GM23338 (cell line): ENCODE measurements around the gene PGP. TPM values are rescaled to one million over a fixed set of nuclear protein-coding genes. Genes with fewer than 3 reads are reported as not detected.

Experiments
- ATAC-seq: fragments of 200-7000 bp; cut with Tn5 transposase; 3 replicates; pipeline ENCODE4 v1.9.1; 2020
- DNase-seq: peaks from one replicate; pipeline ENCODE4 v3.0.0-alpha.2; 2015; ENCODE audit warnings: low spot score
- H2AFZ ChIP-seq: fragments of 200-600 bp; sonication (generic); 2 replicates; pipeline ENCODE4 v1.8.0; 2016; ENCODE audit warnings: antibody characterized with exemption, mild to moderate bottlenecking, moderate library complexity
- H3F3A ChIP-seq: fragments of 200-600 bp; sonication (generic); replicated peaks from 2 replicates; pipeline ENCODE4 v1.8.0; 2017; ENCODE audit warnings: antibody characterized with exemption, mixed run types, low read depth
- H3K27ac ChIP-seq: fragments of 200-600 bp; sonication (generic); 2 replicates; pipeline ENCODE4 v1.6.1; 2016; ENCODE audit warnings: low read depth
- H3K27me3 ChIP-seq: fragments of 200-600 bp; sonication (generic); 2 replicates; pipeline ENCODE4 v1.8.0; 2016; ENCODE audit warnings: mild to moderate bottlenecking, mixed run types, moderate library complexity; ENCODE audit not compliant: insufficient read depth
- H3K36me3 ChIP-seq: fragments of 200-600 bp; sonication (generic); 2 replicates; pipeline ENCODE4 v1.8.0; 2016; ENCODE audit warnings: mild to moderate bottlenecking; ENCODE audit not compliant: insufficient read depth
- H3K4me1 ChIP-seq: fragments of 200-600 bp; sonication (generic); 2 replicates; pipeline ENCODE4 v1.8.0; 2016; ENCODE audit warnings: mild to moderate bottlenecking, moderate library complexity; ENCODE audit not compliant: insufficient read depth
- H3K4me2 ChIP-seq: fragments of 200-600 bp; sonication (generic); 2 replicates; pipeline ENCODE4 v1.7.1; 2017; ENCODE audit warnings: mixed run types
- H3K4me3 ChIP-seq: fragments of 200-600 bp; sonication (generic); 2 replicates; pipeline ENCODE4 v1.6.1; 2016; ENCODE audit warnings: mixed run types
- H3K79me2 ChIP-seq: fragments of 200-600 bp; sonication (generic); replicated peaks from 2 replicates; pipeline ENCODE4 v1.8.0; 2017; ENCODE audit warnings: mild to moderate bottlenecking; ENCODE audit not compliant: insufficient read depth
- H3K9me2 ChIP-seq: fragments of 200-600 bp; sonication (generic); 2 replicates; pipeline ENCODE4 v1.8.0; 2017; ENCODE audit not compliant: insufficient read depth
- H4K20me1 ChIP-seq: fragments of 200-600 bp; sonication (generic); replicated peaks from 2 replicates; pipeline ENCODE4 v1.8.0; 2017; ENCODE audit warnings: mild to moderate bottlenecking; ENCODE audit not compliant: insufficient read depth
- H3K27ac Mint-ChIP-seq: 2 replicates; pipeline ENCODE4 v1.8.0; 2020; ENCODE audit warnings: inconsistent platforms, mild to moderate bottlenecking, moderate library complexity, mixed read lengths
- H3K27me3 Mint-ChIP-seq: 3 replicates; pipeline ENCODE4 v1.8.0; 2022; ENCODE audit warnings: low read depth, mild to moderate bottlenecking, moderate library complexity, mixed read lengths, inconsistent platforms; ENCODE audit not compliant: insufficient read depth, poor library complexity
- H3K36me3 Mint-ChIP-seq: 3 replicates; pipeline ENCODE4 v1.8.0; 2021; ENCODE audit warnings: low read depth, mild to moderate bottlenecking, inconsistent platforms, moderate library complexity, mixed read lengths
- H3K4me1 Mint-ChIP-seq: 3 replicates; pipeline ENCODE4 v1.8.0; 2020; ENCODE audit warnings: mild to moderate bottlenecking, inconsistent platforms, mixed read lengths
- H3K4me3 Mint-ChIP-seq: 3 replicates; pipeline ENCODE4 v1.8.0; 2021; ENCODE audit warnings: moderate library complexity, mild to moderate bottlenecking, inconsistent platforms, mixed read lengths
- H3K9me3 Mint-ChIP-seq: 3 replicates; pipeline ENCODE4 v1.8.0; 2020; ENCODE audit warnings: moderate library complexity, mild to moderate bottlenecking, inconsistent platforms, mixed read lengths
- CREB1 ChIP-seq: fragments of 250-450 bp; sonication (Bioruptor Pico); IDR thresholded peaks from 2 replicates; pipeline ENCODE4 v1.5.0; 2020; ENCODE audit warnings: low read depth, mild to moderate bottlenecking, moderate library complexity
- EZH2phosphoT487 ChIP-seq: fragments of 200-600 bp; sonication (generic); IDR thresholded peaks from one replicate; pipeline ENCODE4 v1.8.1; 2018; ENCODE audit warnings: antibody characterized with exemption; ENCODE audit not compliant: unreplicated experiment
- JUNB ChIP-seq: IDR thresholded peaks from one replicate; pipeline ENCODE4 v1.6.1; 2016; ENCODE audit warnings: antibody characterized with exemption; ENCODE audit not compliant: unreplicated experiment
- NANOG ChIP-seq: IDR thresholded peaks from 2 replicates; pipeline ENCODE4 v1.6.1; 2016; ENCODE audit warnings: antibody characterized with exemption, borderline replicate concordance
- POLR2AphosphoS5 ChIP-seq: IDR thresholded peaks from 2 replicates; pipeline ENCODE4 v1.6.1; 2016; ENCODE audit warnings: antibody characterized with exemption, low read depth
- STAT1 ChIP-seq: IDR thresholded peaks from one replicate; pipeline ENCODE4 v1.6.1; 2016; ENCODE audit warnings: antibody characterized with exemption; ENCODE audit not compliant: unreplicated experiment
- ZNF114 ChIP-seq: fragments of 250-450 bp; sonication (Bioruptor Pico); IDR thresholded peaks from 2 replicates; pipeline ENCODE4 v1.5.0; 2020; ENCODE audit warnings: mild to moderate bottlenecking, moderate library complexity
- ZNF331 ChIP-seq: fragments of 250-450 bp; sonication (Bioruptor Pico); IDR thresholded peaks from 2 replicates; pipeline ENCODE4 v1.5.0; 2020; ENCODE audit warnings: low read depth, mild to moderate bottlenecking, moderate library complexity
- ZNF462 ChIP-seq: fragments of 250-450 bp; sonication (Bioruptor Pico); IDR thresholded peaks from 2 replicates; pipeline ENCODE4 v1.5.0; 2020; ENCODE audit warnings: mild to moderate bottlenecking, moderate library complexity
- polyA plus RNA-seq: library from polyadenylated mRNA; unstranded; fragments of >200 nt; fragmentation: Nextera tagmentation; extraction: Ambion mirVana; gene quantifications from 2 replicates; pipeline ENCODE4 v1.2.1, GENCODE V29; 2016
- total RNA-seq: library from RNA; depleted of rRNA; stranded (reverse); fragments of >200 nt; shearing (Covaris generic); gene quantifications from 2 replicates; pipeline ENCODE4 v1.2.3, GENCODE V29; 2014
- TF ChIP-seq, protein P1 (sequence below): IDR thresholded peaks from one replicate; pipeline ENCODE4 v1.6.1; 2018; ENCODE audit warnings: antibody characterized with exemption; ENCODE audit not compliant: unreplicated experiment

Gene PGP
- total and polyA plus RNA-seq, 2 experiments from 2014 or later, result 44.4 to 80.3 TPM

- peak; percentile 89 for DNase-seq
- no peaks in the 10 kb centered on the region; the same call in 1 of the 2 replicates for H4K20me1 ChIP-seq
- peak overlapping the region; percentile 67 for H3K4me2 ChIP-seq
- H3K4me3 ChIP-seq, result peak overlapping the region; percentile 42; the same call in 1 of the 2 replicates
- Mint-ChIP-seq H3K4me1 (peaks cover 6% of the 10 kb centered on the region), H3K9me3 (no peaks in the 10 kb centered on the region), H3K27ac (no peak overlapping the region), H3K4me3 (no peak overlapping the region), H3K27me3 (peaks cover 14% of the 10 kb centered on the region), H3K36me3 (peaks cover 26% of the 10 kb centered on the region)
- H3K79me2 ChIP-seq, result no peaks in the 10 kb centered on the region
- 0 out of 2 replicates have a peak, but pooled peaks cover 19% of the 10 kb centered on the region for H3F3A ChIP-seq
- peak; percentile 54 for ATAC-seq
- no peak overlapping the region for H2AFZ ChIP-seq
- no peaks in the 10 kb centered on the region; the same call in 1 of the 2 replicates for H3K36me3 ChIP-seq
- H3K9me2 ChIP-seq, result no peaks in the 10 kb centered on the region
- no peaks in the 10 kb centered on the region for H3K4me1 ChIP-seq
- no peaks in the 10 kb centered on the region for H3K27me3 ChIP-seq
- TF ChIP-seq ZNF462 (CRISPR knock-in tag) (no peak), POLR2AphosphoS5 (peak; percentile 56)
- no peak overlapping the region for H3K27ac ChIP-seq
These were observed 36.1 kb downstream of the PGP start for GRCh38 chr16:2178321-2179106.

- H3K9me2 ChIP-seq, result no peaks in the 10 kb centered on the region
- H3K9me3 Mint-ChIP-seq, result no peaks in the 10 kb centered on the region
- H3K4me2 ChIP-seq, result no peak overlapping the region
- H3F3A ChIP-seq, result 0 out of 2 replicates have a peak, but pooled peaks cover 19% of the 10 kb centered on the region
- ATAC-seq (no peak), DNase-seq (no peak)
- H3K27ac Mint-ChIP-seq, result no peak overlapping the region
- no peaks in the 10 kb centered on the region; the same call in 1 of the 2 replicates for H4K20me1 ChIP-seq
- H3K36me3 ChIP-seq, result no peaks in the 10 kb centered on the region; the same call in 1 of the 2 replicates
- H3K36me3 Mint-ChIP-seq, result peaks cover 30% of the 10 kb centered on the region
- no peaks in the 10 kb centered on the region for H3K79me2 ChIP-seq
- no peaks in the 10 kb centered on the region for H3K4me1 ChIP-seq
- peaks cover 15% of the 10 kb centered on the region for H3K27me3 Mint-ChIP-seq
- H3K27me3 ChIP-seq, result no peaks in the 10 kb centered on the region
- H3K4me1 Mint-ChIP-seq, result peaks cover 6% of the 10 kb centered on the region
- no peak overlapping the region for H2AFZ ChIP-seq
- H3K4me3 Mint-ChIP-seq, result no peak overlapping the region
- H3K4me3 ChIP-seq, result no peak overlapping the region
- H3K27ac ChIP-seq, result no peak overlapping the region
- TF ChIP-seq NANOG (no peak), POLR2AphosphoS5 (no peak), ZNF331 (no peak), CREB1 (no peak), STAT1 (no peak), EZH2phosphoT487 (no peak), JUNB (no peak), ZNF114 (no peak)
- TF ChIP-seq, protein P1, sequence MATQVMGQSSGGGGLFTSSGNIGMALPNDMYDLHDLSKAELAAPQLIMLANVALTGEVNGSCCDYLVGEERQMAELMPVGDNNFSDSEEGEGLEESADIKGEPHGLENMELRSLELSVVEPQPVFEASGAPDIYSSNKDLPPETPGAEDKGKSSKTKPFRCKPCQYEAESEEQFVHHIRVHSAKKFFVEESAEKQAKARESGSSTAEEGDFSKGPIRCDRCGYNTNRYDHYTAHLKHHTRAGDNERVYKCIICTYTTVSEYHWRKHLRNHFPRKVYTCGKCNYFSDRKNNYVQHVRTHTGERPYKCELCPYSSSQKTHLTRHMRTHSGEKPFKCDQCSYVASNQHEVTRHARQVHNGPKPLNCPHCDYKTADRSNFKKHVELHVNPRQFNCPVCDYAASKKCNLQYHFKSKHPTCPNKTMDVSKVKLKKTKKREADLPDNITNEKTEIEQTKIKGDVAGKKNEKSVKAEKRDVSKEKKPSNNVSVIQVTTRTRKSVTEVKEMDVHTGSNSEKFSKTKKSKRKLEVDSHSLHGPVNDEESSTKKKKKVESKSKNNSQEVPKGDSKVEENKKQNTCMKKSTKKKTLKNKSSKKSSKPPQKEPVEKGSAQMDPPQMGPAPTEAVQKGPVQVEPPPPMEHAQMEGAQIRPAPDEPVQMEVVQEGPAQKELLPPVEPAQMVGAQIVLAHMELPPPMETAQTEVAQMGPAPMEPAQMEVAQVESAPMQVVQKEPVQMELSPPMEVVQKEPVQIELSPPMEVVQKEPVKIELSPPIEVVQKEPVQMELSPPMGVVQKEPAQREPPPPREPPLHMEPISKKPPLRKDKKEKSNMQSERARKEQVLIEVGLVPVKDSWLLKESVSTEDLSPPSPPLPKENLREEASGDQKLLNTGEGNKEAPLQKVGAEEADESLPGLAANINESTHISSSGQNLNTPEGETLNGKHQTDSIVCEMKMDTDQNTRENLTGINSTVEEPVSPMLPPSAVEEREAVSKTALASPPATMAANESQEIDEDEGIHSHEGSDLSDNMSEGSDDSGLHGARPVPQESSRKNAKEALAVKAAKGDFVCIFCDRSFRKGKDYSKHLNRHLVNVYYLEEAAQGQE, result no peak
These were observed 37.1 kb downstream of the PGP start for GRCh38 chr16:2177561-2177960.
